Hepatocyte (in vitro differentiated cells): ENCODE measurements around the gene NPM3. TPM values are rescaled to one million over a fixed set of nuclear protein-coding genes. Genes with fewer than 3 reads are reported as not detected.

ENCODE experiments used
- DNase-seq: peaks from one replicate; pipeline ENCODE4 v3.0.0-alpha.2; 2016; ENCODE audit warnings: low spot score
- H2AFZ ChIP-seq: fragments of 200-600 bp; sonication (generic); 2 replicates; pipeline ENCODE4 v1.6.0; 2016; ENCODE audit warnings: antibody characterized with exemption, mild to moderate bottlenecking
- H3K27ac ChIP-seq: fragments of 200-600 bp; sonication (generic); 2 replicates; pipeline ENCODE4 v1.5.1; 2016; ENCODE audit warnings: mild to moderate bottlenecking
- H3K27me3 ChIP-seq: fragments of 200-600 bp; sonication (generic); 2 replicates; pipeline ENCODE4 v1.6.1; 2016
- H3K36me3 ChIP-seq: fragments of 200-600 bp; sonication (generic); replicated peaks from 2 replicates; pipeline ENCODE4 v1.5.1; 2016; ENCODE audit warnings: low read depth; ENCODE audit not compliant: insufficient read depth
- H3K4me1 ChIP-seq: fragments of 200-600 bp; sonication (generic); 2 replicates; pipeline ENCODE4 v1.5.1; 2016; ENCODE audit warnings: mild to moderate bottlenecking, moderate library complexity; ENCODE audit not compliant: insufficient read depth
- H3K4me2 ChIP-seq: fragments of 200-600 bp; sonication (generic); 2 replicates; pipeline ENCODE4 v1.6.0; 2016
- H3K4me3 ChIP-seq: fragments of 200-600 bp; sonication (generic); 2 replicates; pipeline ENCODE4 v1.5.1; 2016; ENCODE audit warnings: mild to moderate bottlenecking
- H3K79me2 ChIP-seq: fragments of 200-600 bp; sonication (generic); 2 replicates; pipeline ENCODE4 v1.6.0; 2017; ENCODE audit warnings: mild to moderate bottlenecking
- H3K9me2 ChIP-seq: fragments of 200-600 bp; sonication (generic); replicated peaks from 2 replicates; pipeline ENCODE4 v1.6.0; 2017; ENCODE audit warnings: mild to moderate bottlenecking; ENCODE audit not compliant: insufficient read depth
- H3K9me3 ChIP-seq: fragments of 200-600 bp; sonication (generic); 2 replicates; pipeline ENCODE4 v1.5.1; 2016; ENCODE audit warnings: low read depth, mild to moderate bottlenecking
- H4K20me1 ChIP-seq: fragments of 200-600 bp; sonication (generic); 2 replicates; pipeline ENCODE4 v1.6.0; 2016; ENCODE audit warnings: mild to moderate bottlenecking; ENCODE audit not compliant: insufficient read depth, poor library complexity, severe bottlenecking
- CTCF ChIP-seq: fragments of 200-600 bp; sonication (generic); IDR thresholded peaks from 2 replicates; pipeline ENCODE4 v1.5.1; 2016; ENCODE audit warnings: antibody characterized with exemption, mild to moderate bottlenecking; ENCODE audit not compliant: poor library complexity
- EZH2 ChIP-seq: fragments of 200-600 bp; sonication (generic); IDR thresholded peaks from 2 replicates; pipeline ENCODE4 v1.6.1; 2016; ENCODE audit warnings: antibody characterized with exemption, mild to moderate bottlenecking, borderline replicate concordance
- EZH2phosphoT487 ChIP-seq: fragments of 200-600 bp; sonication (generic); IDR thresholded peaks from one replicate; pipeline ENCODE4 v1.6.1; 2018; ENCODE audit warnings: antibody characterized with exemption, mild to moderate bottlenecking, low read depth, moderate library complexity; ENCODE audit not compliant: unreplicated experiment, severe bottlenecking
- WGBS: methylation state at CpG from one replicate; pipeline ENCODE4 v1.1.6; 2016; ENCODE audit warnings: low lambda C conversion rate; ENCODE audit errors: missing lambda C conversion rate; 5-methylcytosine and 5-hydroxymethylcytosine counted together
- polyA plus RNA-seq: library from polyadenylated mRNA; unstranded; fragments of >200 nt; fragmentation: Nextera tagmentation; extraction: Ambion mirVana; gene quantifications from 2 replicates; pipeline ENCODE4 v1.2.1, GENCODE V29; 2016
- total RNA-seq: library from RNA; depleted of rRNA; stranded (reverse); fragments of >200 nt; gene quantifications from 2 replicates; pipeline ENCODE4 v1.2.3, GENCODE V29; 2014

Gene NPM3
- total and polyA plus RNA-seq, 2 experiments from 2014 or later, result 5.1 to 69.4 TPM

GRCh38 chr10:101767600-101767945 is 15.7 kb downstream of the NPM3 start:
- Histone ChIP-seq H3K27ac (no peak overlapping the region), H4K20me1 (no peaks in the 10 kb centered on the region), H3K4me1 (no peaks in the 10 kb centered on the region), H3K4me3 (no peak overlapping the region), H3K79me2 (no peaks in the 10 kb centered on the region), H2AFZ (no peak overlapping the region), H3K9me3 (no peaks in the 10 kb centered on the region), H3K9me2 (no peaks in the 10 kb centered on the region), H3K36me3 (no peaks in the 10 kb centered on the region), H3K27me3 (peaks cover 53% of the 10 kb centered on the region), H3K4me2 (no peak overlapping the region)
- TF ChIP-seq CTCF (no peak), EZH2 (no peak), EZH2phosphoT487 (no peak)
- WGBS, result 30% methylated on average over 6 of the region's 6 CpGs
- DNase-seq, result no peak

- Histone ChIP-seq H3K79me2 (no peaks in the 10 kb centered on the region), H2AFZ (no peak overlapping the region), H3K4me3 (no peak overlapping the region), H3K27me3 (peaks cover 47% of the 10 kb centered on the region), H3K36me3 (no peaks in the 10 kb centered on the region), H3K9me3 (no peaks in the 10 kb centered on the region), H3K9me2 (no peaks in the 10 kb centered on the region), H3K27ac (no peak overlapping the region), H3K4me2 (no peak overlapping the region), H4K20me1 (no peaks in the 10 kb centered on the region), H3K4me1 (no peaks in the 10 kb centered on the region)
- WGBS, result 84% methylated on average over 12 of the region's 12 CpGs
- no peak for TF ChIP-seq CTCF
- no peak for TF ChIP-seq EZH2
- TF ChIP-seq EZH2phosphoT487, result no peak
- no peak for DNase-seq
These were observed 16.3 kb downstream of the NPM3 start for GRCh38 chr10:101766753-101767599.

- DNase-seq, result no peak
- no peaks in the 10 kb centered on the region for H3K4me1 ChIP-seq
- no peaks in the 10 kb centered on the region for H3K9me2 ChIP-seq
- no peak overlapping the region for H3K27ac ChIP-seq
- no peak overlapping the region for H2AFZ ChIP-seq
- WGBS, result 91% methylated on average over 6 of the region's 6 CpGs
- TF ChIP-seq EZH2 (no peak), CTCF (no peak), EZH2phosphoT487 (no peak)
- H3K9me3 ChIP-seq, result no peaks in the 10 kb centered on the region
- no peaks in the 10 kb centered on the region for H3K79me2 ChIP-seq
- H4K20me1 ChIP-seq, result no peaks in the 10 kb centered on the region
- peaks cover 40% of the 10 kb centered on the region for H3K27me3 ChIP-seq
- H3K4me2 ChIP-seq, result no peak overlapping the region
- no peak overlapping the region for H3K4me3 ChIP-seq
- H3K36me3 ChIP-seq, result no peaks in the 10 kb centered on the region
These were observed 16.9 kb downstream of the NPM3 start for GRCh38 chr10:101766306-101766705.
